Measurements from ENCODE around the gene SH2B3. TPM values are rescaled to one million over a fixed set of nuclear protein-coding genes. Genes with fewer than 3 reads are reported as not detected.

Gene SH2B3
- total and polyA plus RNA-seq, 2 donors from 2014 or later, result 7.3 to 35.0 TPM

DNA sequence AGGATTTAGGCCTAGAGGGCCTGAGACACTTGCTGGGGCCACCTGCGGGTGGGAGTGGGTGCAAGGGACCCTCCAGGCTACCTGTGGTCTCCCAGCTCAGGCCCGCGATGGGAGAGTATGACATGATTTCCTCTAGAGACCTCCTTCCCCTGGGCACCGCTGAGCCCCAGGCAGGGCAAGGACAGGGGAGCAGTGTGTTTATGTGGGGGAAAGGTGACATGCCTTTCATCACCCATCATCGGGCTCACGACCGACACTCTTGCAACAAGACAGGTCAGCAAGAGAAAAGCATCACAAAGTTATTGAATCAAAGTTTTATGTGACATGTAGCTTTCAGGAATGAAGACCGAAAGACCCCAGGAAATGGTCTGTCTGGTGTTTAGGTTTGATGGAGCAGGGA, 19.9 kb downstream of the SH2B3 start:
- intact Hi-C loops (cut with DNase I), result no loop called here
- Histone ChIP-seq H3K36me3 (ENCODE audit: control insufficient read depth in 2 of 3, insufficient read depth in 3 of 3, low read length in 3 of 3) (peaks cover 0 to 3% (median 0%) of the 10 kb centered on the region in 3 donors), H3K9me3 (ENCODE audit: control insufficient read depth in 2 of 3, insufficient read depth in 1 of 3, low read length in 3 of 3) (no peaks in the 10 kb centered on the region), H3K4me1 (ENCODE audit: control insufficient read depth in 2 of 3, insufficient read depth in 2 of 3, low read depth in 1 of 3, low read length in 3 of 3) (peaks cover 0 to 31% (median 5%) of the 10 kb centered on the region in 3 donors), H3K4me3 (ENCODE audit: low read length in 3 of 3) (no peak overlapping the region), H3K9ac (ENCODE audit: low read length in 3 of 3) (peak overlapping the region in 1 of 3 donors; percentile 26), H3K27ac (ENCODE audit: low read depth in 2 of 2, low read length in 2 of 2) (no peak overlapping the region), H3K27me3 (ENCODE audit: control insufficient read depth, insufficient read depth, low read length) (no peaks in the 10 kb centered on the region)
- TF ChIP-seq, protein P1, sequence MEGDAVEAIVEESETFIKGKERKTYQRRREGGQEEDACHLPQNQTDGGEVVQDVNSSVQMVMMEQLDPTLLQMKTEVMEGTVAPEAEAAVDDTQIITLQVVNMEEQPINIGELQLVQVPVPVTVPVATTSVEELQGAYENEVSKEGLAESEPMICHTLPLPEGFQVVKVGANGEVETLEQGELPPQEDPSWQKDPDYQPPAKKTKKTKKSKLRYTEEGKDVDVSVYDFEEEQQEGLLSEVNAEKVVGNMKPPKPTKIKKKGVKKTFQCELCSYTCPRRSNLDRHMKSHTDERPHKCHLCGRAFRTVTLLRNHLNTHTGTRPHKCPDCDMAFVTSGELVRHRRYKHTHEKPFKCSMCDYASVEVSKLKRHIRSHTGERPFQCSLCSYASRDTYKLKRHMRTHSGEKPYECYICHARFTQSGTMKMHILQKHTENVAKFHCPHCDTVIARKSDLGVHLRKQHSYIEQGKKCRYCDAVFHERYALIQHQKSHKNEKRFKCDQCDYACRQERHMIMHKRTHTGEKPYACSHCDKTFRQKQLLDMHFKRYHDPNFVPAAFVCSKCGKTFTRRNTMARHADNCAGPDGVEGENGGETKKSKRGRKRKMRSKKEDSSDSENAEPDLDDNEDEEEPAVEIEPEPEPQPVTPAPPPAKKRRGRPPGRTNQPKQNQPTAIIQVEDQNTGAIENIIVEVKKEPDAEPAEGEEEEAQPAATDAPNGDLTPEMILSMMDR (IDR thresholded peaks at IDR 0.05; ENCODE audit: borderline replicate concordance, extremely low read depth, insufficient read depth), result no peak
- FAIRE-seq (no peak), DNase-seq (no peak)

DNA sequence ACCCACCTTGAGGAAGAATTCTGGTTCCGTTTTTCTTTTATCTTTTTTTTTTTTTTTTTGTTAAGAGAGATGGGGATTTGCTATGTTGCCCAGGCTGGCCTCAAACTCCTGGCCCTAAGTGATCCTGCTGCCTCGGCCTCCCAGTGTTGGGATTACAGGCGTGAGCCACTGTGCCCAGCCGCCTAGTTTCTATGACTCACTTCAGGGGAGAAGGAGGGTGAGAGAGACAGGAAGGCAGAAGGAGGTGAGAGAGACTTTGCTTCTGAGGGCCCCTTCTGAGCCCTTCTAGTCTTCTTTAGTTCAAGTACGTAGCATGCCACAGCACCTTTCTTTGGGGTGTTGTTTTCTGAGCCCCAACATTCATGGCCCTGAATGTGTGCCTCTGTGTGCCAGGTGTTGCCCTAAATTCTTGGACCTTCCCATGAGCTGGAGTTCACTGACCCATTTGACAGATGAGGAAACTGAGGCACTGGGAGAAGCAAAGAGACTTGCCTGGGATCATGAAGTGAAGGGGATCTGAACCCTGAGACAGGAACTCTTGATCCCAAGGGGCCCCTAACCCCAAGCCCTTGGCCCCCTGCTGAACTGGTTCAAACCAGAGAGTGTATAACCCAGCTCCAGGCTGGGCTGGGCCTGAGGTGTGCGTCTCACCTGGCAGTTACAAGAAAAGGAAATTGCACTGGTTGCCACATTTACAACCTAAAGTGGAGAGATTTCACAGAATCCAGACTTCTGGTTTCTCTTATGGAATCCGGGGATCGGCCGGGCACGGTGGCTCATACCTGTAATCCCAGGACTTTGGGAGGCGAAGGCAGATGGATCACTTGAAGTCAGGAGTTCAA, 20.8 kb downstream of the SH2B3 start:
- no peak for DNase-seq
- Histone ChIP-seq H3K36me3 (ENCODE audit: control insufficient read depth in 2 of 3, insufficient read depth in 3 of 3, low read length in 3 of 3) (no peaks in the 10 kb centered on the region), H3K27ac (ENCODE audit: low read depth in 2 of 2, low read length in 2 of 2) (no peak overlapping the region), H3K9ac (ENCODE audit: low read length in 3 of 3) (no peak overlapping the region), H3K4me1 (ENCODE audit: control insufficient read depth in 2 of 3, insufficient read depth in 2 of 3, low read depth in 1 of 3, low read length in 3 of 3) (peaks cover 0 to 33% (median 5%) of the 10 kb centered on the region in 3 donors), H3K27me3 (ENCODE audit: control insufficient read depth, insufficient read depth, low read length) (no peaks in the 10 kb centered on the region), H3K4me3 (ENCODE audit: low read length in 3 of 3) (no peak overlapping the region), H3K9me3 (ENCODE audit: control insufficient read depth in 2 of 3, insufficient read depth in 1 of 3, low read length in 3 of 3) (no peaks in the 10 kb centered on the region)
- FAIRE-seq, result no peak
- intact Hi-C loops (cut with DNase I), result no loop called here
- TF ChIP-seq, protein P1 (IDR thresholded peaks at IDR 0.05; ENCODE audit: borderline replicate concordance, extremely low read depth, insufficient read depth), result no peak

DNA sequence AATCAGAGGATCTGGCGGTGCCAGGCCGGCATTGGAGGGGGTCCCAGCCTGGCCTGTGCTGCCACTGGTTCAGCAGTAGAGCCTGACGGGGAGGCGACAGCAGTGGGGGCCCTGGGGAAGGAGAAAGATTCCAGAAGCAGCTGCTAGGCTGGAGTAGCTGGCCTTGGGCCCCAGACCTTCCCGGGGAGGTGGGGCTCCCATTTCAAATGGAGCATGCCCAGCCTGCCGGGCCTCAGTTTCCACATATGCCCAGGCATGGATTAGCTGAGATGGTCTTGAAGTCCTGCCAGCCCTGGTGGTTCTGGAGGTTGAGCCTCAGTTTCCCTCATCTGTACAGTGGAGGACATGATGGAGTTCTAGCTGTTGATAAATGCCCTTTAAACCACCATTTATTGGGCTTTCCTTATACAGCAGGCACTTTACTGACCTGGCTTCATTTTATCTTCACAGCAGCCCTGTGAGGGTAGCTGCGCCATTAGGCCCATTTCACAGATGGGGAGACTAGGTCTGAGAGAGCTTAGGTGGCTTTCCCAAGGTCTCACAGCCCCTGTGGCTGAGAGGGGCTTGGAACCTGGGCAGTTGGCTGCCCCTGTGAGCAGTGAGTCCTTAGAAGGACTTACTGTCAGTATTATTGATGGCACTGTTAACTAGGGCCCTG, 21.8 kb downstream of the SH2B3 start:
- FAIRE-seq, result no peak
- peaks cover 0 to 36% (median 5%) of the 10 kb centered on the region in 3 donors for H3K4me1 ChIP-seq (ENCODE audit: control insufficient read depth in 2 of 3, insufficient read depth in 2 of 3, low read depth in 1 of 3, low read length in 3 of 3)
- H3K27ac ChIP-seq (ENCODE audit: low read depth in 2 of 2, low read length in 2 of 2), result peak overlapping the region in 1 of 2 donors; percentile 84
- H3K9me3 ChIP-seq (ENCODE audit: control insufficient read depth in 2 of 3, insufficient read depth in 1 of 3, low read length in 3 of 3), result no peaks in the 10 kb centered on the region
- H3K27me3 ChIP-seq (ENCODE audit: control insufficient read depth, insufficient read depth, low read length), result no peaks in the 10 kb centered on the region
- DNase-seq, result no peak
- H3K4me3 ChIP-seq (ENCODE audit: low read length in 3 of 3), result no peak overlapping the region
- intact Hi-C loops (cut with DNase I), result no loop called here
- TF ChIP-seq, protein P1 (IDR thresholded peaks at IDR 0.05; ENCODE audit: borderline replicate concordance, extremely low read depth, insufficient read depth), result no peak
- no peaks in the 10 kb centered on the region for H3K36me3 ChIP-seq (ENCODE audit: control insufficient read depth in 2 of 3, insufficient read depth in 3 of 3, low read length in 3 of 3)
- H3K9ac ChIP-seq (ENCODE audit: low read length in 3 of 3), result no peak overlapping the region
